Esophagus squamous epithelium (tissue), 4 donors: Measurements from ENCODE around the gene LILRA1.
"Not testable (repeated sequence)": the region's sequence is repeated elsewhere in the genome, so short reads cannot be mapped to it uniquely, and the experiment has no call there.

Source experiments
- POLR2A ChIP-seq, 4 donors: fragments of 450-650 bp; IDR thresholded peaks; one replicate each; pipeline ENCODE4 v1.6.1; 2017; ENCODE audit warnings: antibody characterized with exemption in 4 of 4, mild to moderate bottlenecking in 4 of 4, moderate library complexity in 3 of 4
- TF ChIP-seq, protein P1 (sequence below), 6 experiments: fragments of 450-650 bp in 4 of 6; fragments of 200-600 bp in 2 of 6; sonication (generic) in 2 of 6; IDR thresholded peaks; one replicate each; pipeline ENCODE4 v1.5.1; 2016 to 2019; ENCODE audit warnings: antibody characterized with exemption in 6 of 6, mild to moderate bottlenecking in 4 of 6, moderate library complexity in 4 of 6

DNA sequence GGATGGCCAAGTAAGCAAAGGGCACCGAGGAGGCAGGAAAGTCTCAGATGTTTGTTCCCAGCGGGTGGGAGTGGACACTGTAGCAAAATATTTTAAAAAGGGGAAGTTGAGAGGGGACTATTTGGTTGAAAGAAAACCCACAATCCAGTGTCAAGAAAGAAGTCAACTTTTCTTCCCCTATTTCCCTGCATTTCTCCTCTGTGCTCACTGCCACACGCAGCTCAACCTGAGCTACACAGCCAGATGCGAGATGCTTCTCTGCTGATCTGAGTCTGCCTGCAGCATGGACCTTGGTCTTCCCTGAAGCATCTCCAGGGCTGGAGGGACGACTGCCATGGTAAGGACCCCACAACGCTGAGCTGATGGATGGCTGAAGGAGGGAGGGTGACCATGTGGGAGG, at the start of gene LILRA1:
- TF ChIP-seq, protein P1, sequence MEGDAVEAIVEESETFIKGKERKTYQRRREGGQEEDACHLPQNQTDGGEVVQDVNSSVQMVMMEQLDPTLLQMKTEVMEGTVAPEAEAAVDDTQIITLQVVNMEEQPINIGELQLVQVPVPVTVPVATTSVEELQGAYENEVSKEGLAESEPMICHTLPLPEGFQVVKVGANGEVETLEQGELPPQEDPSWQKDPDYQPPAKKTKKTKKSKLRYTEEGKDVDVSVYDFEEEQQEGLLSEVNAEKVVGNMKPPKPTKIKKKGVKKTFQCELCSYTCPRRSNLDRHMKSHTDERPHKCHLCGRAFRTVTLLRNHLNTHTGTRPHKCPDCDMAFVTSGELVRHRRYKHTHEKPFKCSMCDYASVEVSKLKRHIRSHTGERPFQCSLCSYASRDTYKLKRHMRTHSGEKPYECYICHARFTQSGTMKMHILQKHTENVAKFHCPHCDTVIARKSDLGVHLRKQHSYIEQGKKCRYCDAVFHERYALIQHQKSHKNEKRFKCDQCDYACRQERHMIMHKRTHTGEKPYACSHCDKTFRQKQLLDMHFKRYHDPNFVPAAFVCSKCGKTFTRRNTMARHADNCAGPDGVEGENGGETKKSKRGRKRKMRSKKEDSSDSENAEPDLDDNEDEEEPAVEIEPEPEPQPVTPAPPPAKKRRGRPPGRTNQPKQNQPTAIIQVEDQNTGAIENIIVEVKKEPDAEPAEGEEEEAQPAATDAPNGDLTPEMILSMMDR (IDR thresholded peaks at IDR 0.05) = not testable (repeated sequence)
- not testable (repeated sequence) for TF ChIP-seq POLR2A (IDR thresholded peaks at IDR 0.05)
